Erythroblast (primary cell): ENCODE data around the gene TTC33.

Source experiments
- DNase-seq, 2 experiments: peaks; one replicate each; lab custom pipeline; 2025; lab: John Stamatoyannopoulos, UW
- GATA1 ChIP-seq: IDR thresholded peaks from 2 replicates; pipeline ENCODE4 v1.6.1; 2011; ENCODE audit warnings: low read depth, mild to moderate bottlenecking, control low read depth, low read length, moderate library complexity
- POLR2A ChIP-seq: IDR thresholded peaks from 2 replicates; pipeline ENCODE4 v1.6.1; 2011; ENCODE audit warnings: mild to moderate bottlenecking, low read length

TTC33 gene

DNA sequence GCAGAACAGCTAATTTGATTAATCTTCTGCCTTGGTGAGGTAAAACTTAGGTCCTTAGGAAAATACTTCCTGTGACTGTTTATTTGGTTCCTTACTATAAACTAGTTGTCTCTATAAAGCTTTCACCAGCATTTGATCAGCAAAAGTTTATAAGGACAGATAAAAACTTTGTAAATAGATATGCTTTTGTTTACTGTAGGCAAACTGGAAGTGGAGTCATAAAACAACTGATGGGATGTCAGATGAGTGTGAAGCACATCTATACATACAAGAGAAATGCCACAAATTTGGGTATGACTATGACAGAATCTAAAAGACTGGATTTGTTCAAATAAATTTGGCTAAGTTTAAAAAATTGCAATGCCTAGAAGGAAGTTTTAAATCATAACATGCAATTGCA lies 70.6 kb downstream of the TTC33 start:
- TF ChIP-seq POLR2A (no peak), GATA1 (no peak)
- DNase-seq, result no peak

DNA sequence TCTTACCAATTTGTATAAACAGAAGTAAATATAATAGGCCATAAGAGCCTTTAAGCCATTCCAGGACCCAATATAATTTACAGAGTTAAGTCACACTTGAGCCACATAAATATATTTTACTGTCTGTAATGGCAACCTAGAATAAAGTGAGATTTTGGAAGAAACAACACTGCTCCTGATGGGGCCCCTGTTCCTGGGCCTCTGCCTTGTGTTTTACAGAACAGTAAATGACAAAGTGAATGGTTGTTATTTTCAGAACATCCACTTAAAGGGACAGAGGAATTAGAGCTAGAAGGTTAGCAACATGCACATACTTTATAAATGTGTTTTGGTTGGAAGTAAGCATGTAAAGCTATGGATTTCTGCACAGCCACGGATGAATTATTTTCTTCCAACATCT lies 72.5 kb downstream of the TTC33 start:
- TF ChIP-seq GATA1 (no peak), POLR2A (no peak)
- no peak for DNase-seq

DNA sequence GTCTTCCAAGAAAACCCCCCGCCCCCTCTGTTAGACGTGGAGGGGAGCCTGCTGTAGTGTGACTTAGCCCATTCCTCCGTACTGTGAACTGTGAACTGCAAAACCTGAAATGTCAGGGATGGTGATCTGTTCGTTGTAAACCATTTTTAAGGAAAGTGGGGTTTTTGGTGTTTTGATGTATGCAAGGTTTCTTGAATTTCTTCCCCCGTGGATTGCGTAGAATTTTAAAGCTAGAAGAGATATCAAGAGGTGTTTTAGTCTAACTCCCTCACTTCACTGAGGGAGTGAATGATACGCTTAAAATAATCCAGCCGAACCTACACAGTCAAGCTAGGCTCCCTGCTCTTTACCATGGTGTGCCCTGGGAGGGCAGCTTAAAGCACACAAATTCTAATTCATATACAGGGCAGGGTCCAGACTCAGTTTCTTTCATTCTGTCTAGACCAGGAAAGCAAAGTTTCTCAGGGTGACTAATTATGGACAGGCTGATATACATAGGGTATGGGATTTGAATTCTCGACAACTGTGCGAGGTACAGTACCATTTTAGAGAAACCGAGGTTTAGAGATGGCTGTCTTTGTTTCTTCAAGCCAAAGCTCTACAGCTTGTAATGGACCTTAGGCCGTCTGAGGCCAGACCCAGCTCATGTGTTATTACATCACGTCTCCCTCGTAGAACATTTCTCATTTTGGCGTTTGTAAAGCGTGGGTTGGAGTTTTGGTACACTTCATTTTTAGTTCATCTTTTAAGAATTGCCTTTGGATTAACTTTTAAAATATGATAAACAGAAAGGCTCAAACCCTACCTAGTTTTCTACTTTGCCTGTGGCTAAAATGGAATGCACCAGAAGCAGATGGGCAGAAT lies 73.4 kb downstream of the TTC33 start:
- no peak for TF ChIP-seq GATA1
- no peak for TF ChIP-seq POLR2A
- DNase-seq, result no peak

DNA sequence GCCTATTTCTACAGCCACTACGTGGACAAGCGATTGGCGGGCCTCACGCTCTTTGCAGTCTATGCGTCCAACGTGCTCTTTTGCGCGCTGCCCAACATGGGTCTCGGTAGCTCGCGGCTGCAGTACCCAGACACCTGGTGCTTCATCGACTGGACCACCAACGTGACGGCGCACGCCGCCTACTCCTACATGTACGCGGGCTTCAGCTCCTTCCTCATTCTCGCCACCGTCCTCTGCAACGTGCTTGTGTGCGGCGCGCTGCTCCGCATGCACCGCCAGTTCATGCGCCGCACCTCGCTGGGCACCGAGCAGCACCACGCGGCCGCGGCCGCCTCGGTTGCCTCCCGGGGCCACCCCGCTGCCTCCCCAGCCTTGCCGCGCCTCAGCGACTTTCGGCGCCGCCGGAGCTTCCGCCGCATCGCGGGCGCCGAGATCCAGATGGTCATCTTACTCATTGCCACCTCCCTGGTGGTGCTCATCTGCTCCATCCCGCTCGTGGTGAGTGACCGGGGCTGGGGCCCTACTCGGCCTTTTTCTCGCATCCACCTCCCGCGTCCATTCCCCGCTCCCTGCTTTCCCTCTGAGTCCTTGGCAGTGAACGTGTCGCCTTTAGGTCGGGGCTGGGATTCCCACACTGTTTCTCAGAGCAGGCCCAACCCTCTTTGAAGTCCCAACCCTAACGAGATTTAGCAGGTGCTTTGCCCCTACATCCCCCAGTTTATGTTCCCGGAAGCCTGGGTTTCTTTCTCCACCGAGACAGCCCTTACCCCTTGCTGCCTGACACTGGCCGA lies 74.2 kb downstream of the TTC33 start:
- TF ChIP-seq GATA1, result no peak
- no peak for TF ChIP-seq POLR2A
- DNase-seq, result peak; percentile 12 to 25

DNA sequence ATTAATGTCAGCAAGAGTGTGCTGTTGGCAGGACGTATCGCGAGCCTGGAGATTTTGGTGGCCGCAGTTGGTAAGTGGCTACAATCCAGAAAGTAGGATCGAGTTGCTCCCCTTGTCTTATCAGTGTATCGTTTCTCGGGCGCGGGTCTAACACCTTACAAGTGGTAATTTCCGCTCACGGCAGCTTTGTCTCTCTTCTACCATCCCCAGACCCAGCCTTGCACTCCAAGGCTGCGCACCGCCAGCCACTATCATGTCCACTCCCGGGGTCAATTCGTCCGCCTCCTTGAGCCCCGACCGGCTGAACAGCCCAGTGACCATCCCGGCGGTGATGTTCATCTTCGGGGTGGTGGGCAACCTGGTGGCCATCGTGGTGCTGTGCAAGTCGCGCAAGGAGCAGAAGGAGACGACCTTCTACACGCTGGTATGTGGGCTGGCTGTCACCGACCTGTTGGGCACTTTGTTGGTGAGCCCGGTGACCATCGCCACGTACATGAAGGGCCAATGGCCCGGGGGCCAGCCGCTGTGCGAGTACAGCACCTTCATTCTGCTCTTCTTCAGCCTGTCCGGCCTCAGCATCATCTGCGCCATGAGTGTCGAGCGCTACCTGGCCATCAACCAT lies 74.9 kb downstream of the TTC33 start:
- TF ChIP-seq POLR2A (no peak), GATA1 (no peak)
- DNase-seq, result peak in 1 of 2 experiments; percentile 25

- TF ChIP-seq POLR2A (no peak), GATA1 (no peak)
Measured at GRCh38 chr5:40679913-40680681, 75.7 kb downstream of the TTC33 start, which contains the start of gene PTGER4. PTGER4 (plus strand) TSS chr5:40679915; CDS start chr5:40680994, 1,079 bp downstream.

GRCh38 chr5:40679148-40679912 lies 76.4 kb downstream of the TTC33 start:
- no peak for TF ChIP-seq GATA1
- TF ChIP-seq POLR2A, result no peak
- DNase-seq, result peak; percentile 64 to 73

More at GRCh38 chr5:40679913-40680681, 75.7 kb downstream of the TTC33 start, which contains the start of gene PTGER4:
- DNase-seq, result no peak

GRCh38 chr5:40678460-40679147 lies 77.2 kb downstream of the TTC33 start:
- no peak for TF ChIP-seq GATA1
- TF ChIP-seq POLR2A, result no peak
- DNase-seq, result no peak

- TF ChIP-seq POLR2A, result no peak
- no peak for TF ChIP-seq GATA1
- DNase-seq, result no peak
Measured at GRCh38 chr5:40678026-40678425, 77.7 kb downstream of the TTC33 start.

DNA sequence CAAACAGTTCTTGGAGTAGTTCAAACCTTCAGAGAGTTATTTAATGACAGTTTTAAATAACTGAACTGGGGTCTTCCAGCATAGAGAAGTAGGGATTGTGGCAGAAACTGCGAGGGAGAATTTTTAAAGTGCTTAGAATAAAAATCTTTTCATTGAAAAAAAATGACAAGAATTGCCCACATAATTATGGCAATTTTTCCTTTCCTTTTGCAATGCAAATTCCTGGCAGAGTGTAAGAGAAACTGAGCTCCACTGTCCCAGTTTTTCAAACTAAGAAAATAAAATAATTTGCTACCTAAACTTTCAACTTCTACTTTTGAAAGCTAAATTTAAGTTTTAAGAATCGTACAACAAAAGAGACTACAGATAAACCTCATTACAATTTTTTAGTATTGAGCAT lies 78.3 kb downstream of the TTC33 start:
- TF ChIP-seq POLR2A, result no peak
- no peak for TF ChIP-seq GATA1
- no peak for DNase-seq

- no peak for DNase-seq
- TF ChIP-seq POLR2A (no peak), GATA1 (no peak)
Measured at GRCh38 chr5:40676613-40677343, 79.0 kb downstream of the TTC33 start.
